Pons (tissue), 1 donor: ENCODE measurements around the gene RAB5IF.
A peak's percentile ranks its signal among the peaks of the same experiment; 100 is the strongest.
"Not testable (repeated sequence)": the region's sequence is repeated elsewhere in the genome, so short reads cannot be mapped to it uniquely, and the experiment has no call there.

ENCODE experiments used
- DNase-seq: peaks from one replicate; pipeline ENCODE4 v3.0.0-alpha.2; 2016; ENCODE audit warnings: low spot score

Gene RAB5IF

GRCh38 chr20:36605399-36606157, at the start of gene RAB5IF:
Gene RAB5IF (plus strand): TSS chr20:36605779. CDS start chr20:36605952, 173 bp downstream.
- DNase-seq: peak; percentile 96

- DNase-seq: no peak
Measured at GRCh38 chr20:36562724-36563123, 42.9 kb upstream of the RAB5IF start.

DNA sequence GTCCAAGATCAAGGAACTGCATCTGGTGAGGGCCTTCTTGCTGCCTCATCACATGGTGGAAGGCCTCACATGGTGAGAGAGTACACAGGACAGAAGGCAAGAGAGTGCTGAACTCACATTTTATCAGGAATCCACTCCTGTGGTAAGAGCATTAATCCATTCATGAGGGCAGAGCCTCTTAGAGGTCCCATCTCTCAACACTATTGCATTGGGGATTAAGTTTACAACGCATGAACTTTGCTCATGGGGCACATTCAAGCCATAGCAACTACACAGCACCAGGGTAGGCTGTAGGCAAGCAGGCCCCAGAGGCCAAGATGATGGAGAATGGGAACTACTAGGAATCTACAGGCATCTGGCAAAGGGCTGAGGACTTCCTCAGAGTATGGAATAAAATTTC, 42.2 kb upstream of the RAB5IF start:
- DNase-seq: no peak

- not testable (repeated sequence) for DNase-seq
Measured at GRCh38 chr20:36564078-36564725, 41.4 kb upstream of the RAB5IF start.

DNA sequence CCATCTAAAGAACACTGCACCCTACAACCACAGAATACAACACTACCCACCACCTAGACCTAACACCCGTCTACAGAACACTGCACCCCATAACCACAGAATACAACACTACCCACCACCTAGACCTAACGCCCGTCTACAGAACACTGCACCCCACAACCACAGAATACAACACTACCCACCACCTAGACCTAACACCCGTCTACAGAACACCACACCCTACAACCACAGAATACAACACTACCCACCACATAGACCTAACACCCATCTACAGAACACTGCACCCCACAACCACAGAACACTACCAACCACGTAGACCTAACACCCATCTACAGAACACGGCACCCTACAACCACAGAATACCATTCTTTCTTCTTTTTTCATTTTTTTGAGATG, 40.9 kb upstream of the RAB5IF start:
- DNase-seq: not testable (repeated sequence)

DNA sequence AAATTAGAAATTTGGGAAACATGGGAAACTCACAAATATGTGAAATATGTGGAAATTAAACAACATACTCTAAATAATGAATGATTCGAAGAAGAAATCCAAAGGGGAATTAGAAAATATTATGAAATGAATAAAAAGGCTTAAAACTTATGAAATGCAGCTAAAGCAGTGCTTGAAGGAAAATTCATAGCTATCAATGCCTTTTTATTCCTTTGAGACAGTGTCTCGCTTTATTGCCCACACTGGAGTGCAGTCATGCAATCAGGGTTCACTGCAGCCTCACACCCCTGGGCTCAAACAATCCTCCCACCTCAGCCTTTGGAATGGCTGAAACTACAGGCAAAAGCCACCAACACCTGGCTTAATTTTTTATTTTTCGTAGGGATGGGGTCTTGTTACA, 40.1 kb upstream of the RAB5IF start:
- no peak for DNase-seq

DNA sequence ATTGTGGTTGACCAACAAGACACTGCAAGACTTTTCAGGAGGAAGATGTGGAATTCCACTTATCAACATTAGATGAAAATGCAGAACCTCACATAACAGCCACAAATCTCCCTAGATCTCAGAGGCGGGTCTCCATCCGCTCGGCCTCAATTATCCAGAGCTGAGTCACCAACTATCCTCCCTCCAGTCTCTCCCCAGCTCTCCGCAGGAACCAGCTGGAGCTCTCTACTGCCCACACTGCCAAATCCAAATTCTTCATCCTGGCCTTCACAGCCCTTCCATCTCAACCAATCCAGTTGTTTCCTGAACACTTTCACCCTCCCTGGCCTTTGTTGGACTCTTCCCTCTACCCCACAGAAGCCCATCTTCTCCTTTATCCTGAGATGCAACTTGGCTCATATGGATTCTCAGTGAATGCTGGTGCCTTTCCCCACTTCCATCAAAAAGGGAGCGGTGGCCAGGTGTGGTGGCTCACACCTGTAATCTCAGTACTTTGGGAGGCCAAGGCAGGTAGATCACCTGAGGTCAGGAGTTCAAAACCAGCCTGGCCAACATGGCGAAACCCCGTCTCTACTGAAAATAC, 35.6 kb upstream of the RAB5IF start:
- DNase-seq: no peak

DNA sequence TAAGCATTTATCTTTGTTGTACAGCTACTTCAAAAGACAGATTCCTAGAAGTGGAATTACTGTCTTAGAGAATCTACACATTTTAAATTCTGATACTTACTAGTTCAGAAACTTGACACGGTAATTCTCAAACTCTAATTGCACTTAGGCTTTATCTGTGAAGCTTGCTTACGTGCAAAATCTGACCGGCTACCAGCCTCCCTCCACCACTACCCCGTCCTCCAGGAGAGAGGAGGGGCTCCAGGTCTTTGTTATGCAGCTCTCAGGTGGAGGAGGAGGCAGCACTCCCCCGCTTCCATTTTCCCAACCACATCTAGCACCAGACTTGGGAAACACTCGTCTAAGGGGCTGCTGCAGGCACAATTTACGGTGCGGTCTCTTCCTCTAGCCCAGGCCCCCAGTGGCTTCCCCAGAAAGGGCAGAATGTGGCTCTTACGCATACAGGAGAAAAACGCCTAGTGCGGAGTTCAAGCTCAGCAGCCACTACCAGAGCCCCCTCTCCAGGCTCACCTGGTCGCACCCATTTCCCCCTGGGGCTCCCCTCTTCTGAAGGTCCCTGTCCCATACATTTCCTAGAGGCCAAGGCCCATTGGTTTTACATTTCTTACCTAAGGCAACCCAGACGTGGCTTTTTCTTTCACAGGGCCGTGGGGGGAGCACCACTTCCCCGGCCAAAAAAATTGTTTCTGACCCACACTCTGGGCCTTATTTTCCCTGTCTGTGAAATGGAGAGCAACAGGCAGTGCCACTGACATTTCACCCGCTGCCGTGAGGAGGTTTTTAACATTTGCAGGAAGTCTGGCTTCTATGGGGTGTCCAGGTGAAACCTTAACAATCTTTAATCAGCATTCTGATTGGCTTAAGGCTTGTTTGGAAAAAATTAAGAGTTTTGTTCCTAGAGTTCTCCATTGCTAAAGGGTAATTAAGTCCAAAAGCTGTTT, 33.7 kb upstream of the RAB5IF start:
- DNase-seq: no peak

DNA sequence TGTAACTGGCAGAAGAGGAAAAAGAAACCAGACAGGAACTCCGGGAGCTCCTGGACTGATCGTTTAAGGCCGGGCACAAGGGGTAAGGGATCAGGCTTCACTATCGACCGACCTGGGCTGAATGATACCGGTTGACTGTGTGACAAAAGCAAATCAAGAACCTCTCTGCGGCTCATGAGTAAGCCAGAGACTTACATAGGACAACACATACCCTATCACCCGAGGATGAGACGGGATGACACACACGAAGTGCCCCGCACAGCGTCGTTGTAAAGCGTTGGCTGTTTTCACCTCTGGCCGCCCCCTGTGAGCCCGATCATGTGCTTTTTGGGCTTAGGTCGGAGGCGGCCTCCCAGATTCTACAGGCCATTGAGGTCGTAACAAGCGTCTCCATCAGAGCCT, 32.9 kb upstream of the RAB5IF start:
- DNase-seq: no peak

DNA sequence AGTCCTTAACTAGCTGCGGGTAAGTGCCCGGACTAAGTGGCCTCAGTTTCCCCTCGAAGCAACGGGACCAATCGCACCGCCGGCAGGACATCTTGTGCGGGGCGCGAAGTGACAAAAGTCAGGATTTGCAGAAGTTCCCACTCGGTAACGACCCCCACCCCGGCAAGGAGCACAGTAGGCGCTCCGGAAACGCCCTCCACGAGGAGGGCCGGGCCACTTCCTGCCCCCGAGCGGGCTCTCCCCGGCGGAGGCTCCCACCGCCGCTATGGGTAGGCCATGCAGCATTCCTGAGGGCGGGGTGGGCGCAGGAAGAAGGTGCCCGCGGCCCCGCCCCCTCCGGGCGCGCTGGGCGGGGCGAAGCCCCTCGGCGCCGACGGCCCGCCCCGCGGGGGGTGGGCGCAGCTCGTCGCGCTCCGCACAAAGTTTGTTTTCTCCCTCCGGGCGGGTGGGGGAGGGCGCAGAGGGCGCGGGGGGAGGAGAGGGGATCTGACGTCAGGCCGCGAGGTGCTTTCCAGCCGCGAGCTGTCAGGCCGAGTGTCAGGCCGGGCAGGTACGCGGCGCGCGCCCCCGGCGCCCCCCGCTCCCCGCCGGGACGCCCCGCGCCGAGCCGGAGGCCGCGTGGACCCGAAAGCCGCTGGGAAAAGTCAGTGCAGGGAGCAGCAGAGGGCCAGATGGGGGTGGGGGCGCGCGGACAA, 32.3 kb upstream of the RAB5IF start, which contains the start of gene TGIF2:
Gene TGIF2 (plus strand): TSS at position 495 of the 695 bp plus-strand sequence. CDS start 5,178 bp downstream, outside the sequence.
- DNase-seq: peak; percentile 29

DNA sequence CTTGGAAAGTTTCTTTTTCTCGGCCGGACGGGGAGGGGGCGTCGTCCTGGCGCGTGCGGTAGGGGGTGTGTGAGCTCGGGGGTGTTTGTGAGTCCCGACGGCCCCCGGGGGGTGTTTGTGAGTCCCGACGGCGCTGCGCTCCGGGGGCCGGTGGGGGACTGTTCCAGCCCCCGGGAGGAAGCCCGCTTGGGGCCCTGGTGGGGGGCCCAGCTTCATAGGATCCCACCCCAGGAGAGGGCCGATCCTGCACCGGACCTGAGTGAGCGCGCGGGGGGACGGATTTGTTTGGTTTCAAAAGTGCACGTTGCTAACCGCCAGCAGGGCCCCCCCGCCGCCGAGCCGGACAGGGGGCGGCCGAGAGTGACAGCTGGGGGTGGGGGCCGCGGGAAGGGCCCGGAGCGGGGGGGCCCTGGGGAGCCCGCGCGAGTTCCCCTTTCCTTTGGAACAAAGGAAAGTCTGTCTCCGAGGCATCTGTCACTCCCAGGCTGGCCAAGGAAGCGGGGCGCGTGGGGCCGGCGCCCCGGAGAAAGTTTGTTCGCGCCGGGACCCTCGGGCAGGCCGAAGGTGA, 31.7 kb upstream of the RAB5IF start:
- peak; percentile 40 for DNase-seq

- no peak for DNase-seq
Measured at GRCh38 chr20:36574366-36575135, 31.0 kb upstream of the RAB5IF start.

DNA sequence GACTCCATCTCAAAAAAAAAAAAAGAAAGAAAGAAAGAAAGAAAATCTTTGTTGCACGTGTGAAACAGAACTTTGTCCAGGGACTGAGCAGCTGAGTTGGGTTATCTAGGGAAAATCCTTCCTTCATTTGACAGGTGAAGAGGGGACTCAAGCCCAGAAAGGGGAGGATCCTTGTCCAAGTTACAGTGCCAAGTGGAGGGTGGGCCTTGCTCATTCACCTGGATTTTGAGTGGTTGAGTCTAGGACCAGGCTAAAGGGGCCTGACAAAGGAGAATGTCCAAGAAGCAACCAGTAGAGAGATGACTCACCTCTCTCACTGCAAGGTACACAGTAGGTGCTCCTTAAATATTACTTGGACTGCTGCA, 29.5 kb upstream of the RAB5IF start:
- DNase-seq: no peak

- DNase-seq: no peak
Measured at GRCh38 chr20:36578356-36579041, 27.1 kb upstream of the RAB5IF start.

DNA sequence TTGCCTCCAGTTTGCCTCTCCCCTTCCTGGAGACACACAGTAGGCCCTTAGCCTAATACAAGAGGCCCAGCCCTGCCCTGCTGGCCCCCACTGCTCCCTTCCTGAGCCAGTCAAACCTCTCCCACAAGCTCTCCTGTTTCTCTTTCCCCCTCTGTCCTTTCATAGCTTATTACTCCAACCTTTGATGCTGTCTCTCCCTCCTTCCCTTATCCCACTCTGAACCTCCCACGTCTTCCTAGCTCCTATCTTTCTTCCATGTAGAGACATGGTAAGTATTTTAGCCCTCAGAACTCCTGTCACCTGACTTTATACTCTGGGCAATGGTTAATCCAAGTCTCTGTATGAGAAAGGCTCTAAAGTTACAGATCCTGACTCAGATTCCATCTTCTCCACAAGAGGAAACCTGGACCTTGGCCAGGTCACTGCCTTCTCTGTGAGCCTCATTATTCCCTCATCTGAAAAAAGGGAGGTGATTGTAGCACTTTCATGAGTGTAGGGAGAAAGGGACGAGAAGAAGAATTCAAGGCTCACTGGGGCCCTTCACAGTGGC, 25.5 kb upstream of the RAB5IF start:
- no peak for DNase-seq

DNA sequence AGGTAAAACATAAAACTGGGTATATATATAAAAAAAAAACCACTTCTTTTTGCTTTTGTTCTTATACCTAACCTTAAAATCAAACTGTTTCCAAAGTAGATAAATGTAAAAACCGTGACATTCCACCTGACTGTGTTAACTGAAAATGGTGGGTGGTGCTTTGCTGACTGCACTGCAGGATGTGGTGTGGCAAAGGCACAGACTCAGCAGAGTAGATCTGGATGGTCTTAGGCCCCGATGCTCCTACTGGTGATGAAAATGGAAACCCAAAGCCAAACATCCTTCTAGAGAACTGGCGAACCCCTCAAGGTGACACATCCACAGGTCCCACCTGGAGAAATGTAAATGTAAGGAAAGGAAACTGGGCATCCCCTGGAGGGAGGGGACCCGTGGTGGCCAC, 23.3 kb upstream of the RAB5IF start:
- no peak for DNase-seq

- DNase-seq: no peak
Measured at GRCh38 chr20:36582821-36583220, 22.8 kb upstream of the RAB5IF start.

- DNase-seq: no peak
Measured at GRCh38 chr20:36584018-36584481, 21.5 kb upstream of the RAB5IF start.

DNA sequence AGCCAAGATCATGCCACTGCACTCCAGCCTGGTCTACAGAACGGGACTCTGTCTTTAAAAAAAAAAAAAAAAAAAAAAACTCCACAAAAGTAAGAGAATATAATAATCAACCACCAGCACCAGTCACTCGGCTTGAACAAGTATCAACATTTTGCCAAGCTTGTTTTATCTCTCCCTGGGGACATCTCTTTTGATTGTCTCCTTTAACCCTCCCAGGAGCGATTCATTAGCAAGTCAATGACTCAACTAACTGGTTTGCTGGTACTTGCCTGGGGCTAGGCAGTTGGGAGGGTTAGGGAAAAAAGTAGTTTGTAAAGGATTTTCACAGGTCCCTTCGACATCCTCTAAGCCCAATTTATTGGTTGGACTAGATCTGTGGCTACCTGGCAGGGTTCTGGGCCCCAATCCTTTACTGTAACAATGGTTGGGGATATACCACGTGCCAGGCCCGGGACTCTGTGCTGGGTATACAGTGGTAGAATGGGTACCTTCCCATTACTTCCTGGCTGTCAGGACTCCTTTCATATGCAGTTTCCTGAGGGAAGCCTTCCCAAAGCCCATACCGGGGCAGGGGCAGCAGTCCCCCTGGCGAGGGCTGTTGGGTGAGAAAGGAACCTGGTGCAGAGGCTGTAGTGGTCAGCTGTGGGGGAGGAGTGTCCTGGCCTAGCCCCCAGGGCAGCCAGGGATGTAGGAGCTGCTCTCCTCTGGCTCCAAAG, 20.0 kb upstream of the RAB5IF start:
- DNase-seq: no peak
